Lower lobe of right lung (tissue), 2 donors: ENCODE results near the gene ODF2L. TPM values are rescaled to one million over a fixed set of nuclear protein-coding genes. Genes with fewer than 3 reads are reported as not detected.
A peak's percentile ranks its signal among the peaks of the same experiment; 100 is the strongest.

Experiments used
- ATAC-seq, 2 donors: fragments of 200-7000 bp; cut with Tn5 transposase; one replicate each; pipeline ENCODE4 v1.9.1; 2020 to 2022; ENCODE audit warnings: mild to moderate bottlenecking in 2 of 2, moderate library complexity in 2 of 2
- DNase-seq: peaks from one replicate; pipeline ENCODE4 v3.0.0-alpha.2; 2020
- H3K27ac ChIP-seq: fragments of 200-600 bp; one replicate; pipeline ENCODE4 v1.8.0; 2022
- H3K27me3 ChIP-seq: fragments of 200-600 bp; one replicate; pipeline ENCODE4 v1.8.0; 2022; ENCODE audit warnings: low read depth
- H3K36me3 ChIP-seq: fragments of 200-600 bp; one replicate; pipeline ENCODE4 v1.8.0; 2022; ENCODE audit warnings: mild to moderate bottlenecking
- H3K4me1 ChIP-seq: fragments of 200-600 bp; one replicate; pipeline ENCODE4 v1.8.0; 2022
- H3K4me3 ChIP-seq: fragments of 200-600 bp; one replicate; pipeline ENCODE4 v1.8.0; 2022; ENCODE audit warnings: mild to moderate bottlenecking
- H3K9me3 ChIP-seq: fragments of 200-600 bp; one replicate; pipeline ENCODE4 v1.8.0; 2022
- CTCF ChIP-seq: fragments of 200-600 bp; IDR thresholded peaks from one replicate; pipeline ENCODE4 v1.8.0; 2022; ENCODE audit warnings: antibody characterized with exemption, mild to moderate bottlenecking
- intact Hi-C: fragments of 100-400 bp; cut with DNase I; formaldehyde crosslinking; loops from one replicate; pipeline ENCODE4 v1.11.0; 2022
- long read RNA-seq: library from polyadenylated mRNA; unstranded; transcript quantifications from one replicate; pipeline ENCODE4 v2.0.0, GENCODE V29; 2021
- total RNA-seq: library from RNA; stranded (reverse); fragmentation: NEBNext Ultra II Directional; extraction: Animal tissue kit (Norgen Biotek cat#: 25700); gene quantifications from one replicate; pipeline ENCODE4 v1.2.1, GENCODE V29; 2021
- donor health status: DM: no; HTN: yes; CAD: no; lungs with severe emphysema.

ODF2L gene
- 46.6 TPM for total RNA-seq
- long read RNA-seq, transcript ODF2L-213 (2 exons, 1,650 nt): major isoform, 7 of 22 reads
- long read RNA-seq, partial matches to known transcripts: 1 of 22 reads
- long read RNA-seq, other reads (novel, unspliced or antisense): 12 of 22 reads

- no peaks in the 10 kb centered on the region for H3K36me3 ChIP-seq
- intact Hi-C loops: no loop called here
- peak within 1 kb of the TSS; percentile 83 for H3K27ac ChIP-seq
- peak within 1 kb of the TSS; percentile 76 for H3K4me3 ChIP-seq
- TF ChIP-seq CTCF: no peak
- no peaks in the 10 kb centered on the region for H3K9me3 ChIP-seq
- ATAC-seq (peak; percentile 100), DNase-seq (peak; percentile 94)
- no peaks in the 10 kb centered on the region for H3K27me3 ChIP-seq
- H3K4me1 ChIP-seq: peaks cover 32% of the 10 kb centered on the region
Measured at GRCh38 chr1:86395751-86396497, at the start of gene ODF2L. Gene ODF2L, minus strand, starts transcription at chr1:86396323. Its CDS starts 9,296 bp downstream, at chr1:86387027.

GRCh38 chr1:86445919-86446318 is 49.8 kb upstream of the ODF2L start:
- H3K4me3 ChIP-seq: no peak overlapping the region
- intact Hi-C loops: no loop called here
- H3K9me3 ChIP-seq: no peaks in the 10 kb centered on the region
- no peak for ATAC-seq
- no peaks in the 10 kb centered on the region for H3K4me1 ChIP-seq
- DNase-seq: no peak
- TF ChIP-seq CTCF: no peak
- H3K27me3 ChIP-seq: no peaks in the 10 kb centered on the region
- H3K27ac ChIP-seq: no peak overlapping the region
- H3K36me3 ChIP-seq: no peaks in the 10 kb centered on the region

GRCh38 chr1:86441997-86442396 is 45.9 kb upstream of the ODF2L start:
- Histone ChIP-seq H3K27ac (no peak overlapping the region), H3K4me3 (no peak overlapping the region), H3K4me1 (no peaks in the 10 kb centered on the region), H3K27me3 (no peaks in the 10 kb centered on the region), H3K9me3 (no peaks in the 10 kb centered on the region), H3K36me3 (no peaks in the 10 kb centered on the region)
- TF ChIP-seq CTCF: no peak
- intact Hi-C loops: no loop called here
- DNase-seq (no peak), ATAC-seq (no peak)

- H3K4me3 ChIP-seq: no peak overlapping the region
- intact Hi-C loops: no loop called here
- ATAC-seq (no peak), DNase-seq (no peak)
- no peaks in the 10 kb centered on the region for H3K27me3 ChIP-seq
- no peaks in the 10 kb centered on the region for H3K9me3 ChIP-seq
- H3K36me3 ChIP-seq: no peaks in the 10 kb centered on the region
- no peaks in the 10 kb centered on the region for H3K4me1 ChIP-seq
- no peak for TF ChIP-seq CTCF
- H3K27ac ChIP-seq: no peak overlapping the region
Measured at GRCh38 chr1:86441581-86441980, 45.5 kb upstream of the ODF2L start.

GRCh38 chr1:86436041-86436440 is 39.9 kb upstream of the ODF2L start:
- ATAC-seq (no peak), DNase-seq (no peak)
- Histone ChIP-seq H3K4me3 (no peak overlapping the region), H3K9me3 (no peaks in the 10 kb centered on the region), H3K27me3 (no peaks in the 10 kb centered on the region), H3K36me3 (no peaks in the 10 kb centered on the region), H3K4me1 (no peaks in the 10 kb centered on the region), H3K27ac (no peak overlapping the region)
- intact Hi-C loops: no loop called here
- no peak for TF ChIP-seq CTCF
